ENCODE measurements around the gene TASP1. TPM values are rescaled to one million over a fixed set of nuclear protein-coding genes. Genes with fewer than 3 reads are reported as not detected.

TASP1 gene
- total and polyA plus RNA-seq, 8 donors, result 5.8 to 13.0 (median 7.8) TPM

GRCh38 chr20:13525225-13525940, 113.3 kb downstream of the TASP1 start:
- FAIRE-seq (no peak), DNase-seq (no peak), ATAC-seq (peak in 1 of 4 donors; percentile 35)
- H3K4me1 ChIP-seq, result no peaks in the 10 kb centered on the region
- no peak overlapping the region for H3K4me3 ChIP-seq
- 92 to 98% methylated on average over 4 of the region's 4 CpGs for whole genome bisulfite sequencing, 2 donors
- intact Hi-C loops (cut with DNase I), result no loop called here
- no peak overlapping the region for H3K27ac ChIP-seq
- H3K36me3 ChIP-seq, result no peaks in the 10 kb centered on the region
- no peaks in the 10 kb centered on the region for H3K27me3 ChIP-seq
- no peak for TF ChIP-seq CTCF (IDR thresholded peaks at IDR 0.05)
- no peaks in the 10 kb centered on the region for H3K9me3 ChIP-seq

GRCh38 chr20:13524339-13524738, 114.4 kb downstream of the TASP1 start:
- 93 to 100% methylated on average over 1 of the region's 1 CpG for WGBS, 2 donors
- intact Hi-C loops (cut with DNase I), result no loop called here
- H3K4me1 ChIP-seq, result no peaks in the 10 kb centered on the region
- no peaks in the 10 kb centered on the region for H3K36me3 ChIP-seq
- ATAC-seq (no peak), DNase-seq (no peak), FAIRE-seq (no peak)
- TF ChIP-seq CTCF (IDR thresholded peaks at IDR 0.05), result no peak
- no peaks in the 10 kb centered on the region for H3K27me3 ChIP-seq
- H3K4me3 ChIP-seq, result no peak overlapping the region
- no peaks in the 10 kb centered on the region for H3K9me3 ChIP-seq
- H3K27ac ChIP-seq, result no peak overlapping the region

- intact Hi-C loops (cut with DNase I), result no loop called here
- no peak for TF ChIP-seq CTCF (IDR thresholded peaks at IDR 0.05)
- no peak for ATAC-seq
- no peak overlapping the region for H3K27ac ChIP-seq
- no peaks in the 10 kb centered on the region for H3K9me3 ChIP-seq
- H3K4me1 ChIP-seq, result no peaks in the 10 kb centered on the region
- H3K4me3 ChIP-seq, result no peak overlapping the region
- no peaks in the 10 kb centered on the region for H3K36me3 ChIP-seq
- DNase-seq, result no peak
- H3K27me3 ChIP-seq, result no peaks in the 10 kb centered on the region
- no peak for FAIRE-seq
Measured at GRCh38 chr20:13517831-13518230, 120.9 kb downstream of the TASP1 start.

- DNase-seq, result no peak
- WGBS, 2 donors, result 92 to 97% methylated on average over 5 of the region's 5 CpGs
- Histone ChIP-seq H3K9me3 (no peaks in the 10 kb centered on the region), H3K27ac (no peak overlapping the region), H3K27me3 (no peaks in the 10 kb centered on the region), H3K4me3 (no peak overlapping the region), H3K4me1 (no peaks in the 10 kb centered on the region), H3K36me3 (no peaks in the 10 kb centered on the region)
- FAIRE-seq, result no peak
- no peak for ATAC-seq
- intact Hi-C loops (cut with DNase I), result no loop called here
- TF ChIP-seq CTCF (IDR thresholded peaks at IDR 0.05), result no peak
Measured at GRCh38 chr20:13515796-13516558, 122.8 kb downstream of the TASP1 start.

GRCh38 chr20:13515291-13515690, 123.4 kb downstream of the TASP1 start:
- Histone ChIP-seq H3K27ac (no peak overlapping the region), H3K9me3 (no peaks in the 10 kb centered on the region), H3K4me1 (no peaks in the 10 kb centered on the region), H3K27me3 (no peaks in the 10 kb centered on the region), H3K4me3 (no peak overlapping the region), H3K36me3 (no peaks in the 10 kb centered on the region)
- intact Hi-C loops (cut with DNase I), result no loop called here
- FAIRE-seq (no peak), ATAC-seq (no peak), DNase-seq (no peak)
- TF ChIP-seq CTCF (IDR thresholded peaks at IDR 0.05), result no peak
- WGBS, 2 donors, result 86 to 100% methylated on average over 1 of the region's 1 CpG

Measured in pancreas (tissue), 10 donors.